ENCODE results near the gene POMGNT2. TPM values are rescaled to one million over a fixed set of nuclear protein-coding genes. Genes with fewer than 3 reads are reported as not detected.
"Not testable (repeated sequence)": the region's sequence is repeated elsewhere in the genome, so short reads cannot be mapped to it uniquely, and the experiment has no call there.

POMGNT2 gene
- total RNA-seq, 1 donor, result 10.1 TPM

GRCh38 chr3:43073836-43074220, 32.1 kb downstream of the POMGNT2 start:
- no peaks in the 10 kb centered on the region for H3K9me3 ChIP-seq (ENCODE audit: low read depth, low read length)
- H3K27me3 ChIP-seq (ENCODE audit: insufficient read depth, low read length), result no peaks in the 10 kb centered on the region
- no peaks in the 10 kb centered on the region for H3K36me3 ChIP-seq (ENCODE audit: insufficient read depth, low read length)
- no peaks in the 10 kb centered on the region for H3K4me1 ChIP-seq (ENCODE audit: insufficient read depth, low read length)
- TF ChIP-seq CTCF (IDR thresholded peaks at IDR 0.05; ENCODE audit: extremely low read depth, low read depth, low read length), result no peak
- no peak for DNase-seq (ENCODE audit: insufficient read length, low spot score, missing footprints)
- no peak overlapping the region for H3K27ac ChIP-seq (ENCODE audit: low read depth, low read length)
- H3K79me2 ChIP-seq (ENCODE audit: insufficient read depth, low read length), result no peaks in the 10 kb centered on the region
- H2AFZ ChIP-seq (ENCODE audit: low read length), result no peak overlapping the region
- no peak overlapping the region for H3K4me2 ChIP-seq (ENCODE audit: insufficient read depth, low read length)
- no peaks in the 10 kb centered on the region for H4K20me1 ChIP-seq (ENCODE audit: insufficient read depth, low read length)
- H3K4me3 ChIP-seq (ENCODE audit: insufficient read depth, low read length), result no peak overlapping the region

GRCh38 chr3:43073116-43073835, 32.6 kb downstream of the POMGNT2 start:
- no peak overlapping the region for H3K4me2 ChIP-seq (ENCODE audit: insufficient read depth, low read length)
- peak; percentile 61 for DNase-seq (ENCODE audit: insufficient read length, low spot score, missing footprints)
- H4K20me1 ChIP-seq (ENCODE audit: insufficient read depth, low read length), result no peaks in the 10 kb centered on the region
- no peaks in the 10 kb centered on the region for H3K36me3 ChIP-seq (ENCODE audit: insufficient read depth, low read length)
- H3K27ac ChIP-seq (ENCODE audit: low read depth, low read length), result no peak overlapping the region
- no peaks in the 10 kb centered on the region for H3K9me3 ChIP-seq (ENCODE audit: low read depth, low read length)
- no peaks in the 10 kb centered on the region for H3K27me3 ChIP-seq (ENCODE audit: insufficient read depth, low read length)
- no peak overlapping the region for H3K4me3 ChIP-seq (ENCODE audit: insufficient read depth, low read length)
- no peak overlapping the region for H2AFZ ChIP-seq (ENCODE audit: low read length)
- H3K79me2 ChIP-seq (ENCODE audit: insufficient read depth, low read length), result no peaks in the 10 kb centered on the region
- no peak for TF ChIP-seq CTCF (IDR thresholded peaks at IDR 0.05; ENCODE audit: extremely low read depth, low read depth, low read length)
- H3K4me1 ChIP-seq (ENCODE audit: insufficient read depth, low read length), result no peaks in the 10 kb centered on the region

- no peak for DNase-seq (ENCODE audit: insufficient read length, low spot score, missing footprints)
- Histone ChIP-seq H3K36me3 (ENCODE audit: insufficient read depth, low read length) (no peaks in the 10 kb centered on the region), H3K79me2 (ENCODE audit: insufficient read depth, low read length) (no peaks in the 10 kb centered on the region), H3K27me3 (ENCODE audit: insufficient read depth, low read length) (no peaks in the 10 kb centered on the region), H2AFZ (ENCODE audit: low read length) (no peak overlapping the region), H3K4me3 (ENCODE audit: insufficient read depth, low read length) (no peak overlapping the region), H3K4me2 (ENCODE audit: insufficient read depth, low read length) (no peak overlapping the region), H4K20me1 (ENCODE audit: insufficient read depth, low read length) (no peaks in the 10 kb centered on the region), H3K9me3 (ENCODE audit: low read depth, low read length) (no peaks in the 10 kb centered on the region), H3K27ac (ENCODE audit: low read depth, low read length) (no peak overlapping the region), H3K4me1 (ENCODE audit: insufficient read depth, low read length) (no peaks in the 10 kb centered on the region)
- TF ChIP-seq CTCF (IDR thresholded peaks at IDR 0.05; ENCODE audit: extremely low read depth, low read depth, low read length), result no peak
These were observed 33.5 kb downstream of the POMGNT2 start for GRCh38 chr3:43072361-43072760.

GRCh38 chr3:43071313-43071893, 34.5 kb downstream of the POMGNT2 start:
- Histone ChIP-seq H3K4me2 (ENCODE audit: insufficient read depth, low read length) (no peak overlapping the region), H3K36me3 (ENCODE audit: insufficient read depth, low read length) (no peaks in the 10 kb centered on the region), H2AFZ (ENCODE audit: low read length) (no peak overlapping the region), H3K79me2 (ENCODE audit: insufficient read depth, low read length) (no peaks in the 10 kb centered on the region), H3K4me1 (ENCODE audit: insufficient read depth, low read length) (no peaks in the 10 kb centered on the region), H4K20me1 (ENCODE audit: insufficient read depth, low read length) (no peaks in the 10 kb centered on the region), H3K27ac (ENCODE audit: low read depth, low read length) (no peak overlapping the region), H3K9me3 (ENCODE audit: low read depth, low read length) (no peaks in the 10 kb centered on the region), H3K4me3 (ENCODE audit: insufficient read depth, low read length) (no peak overlapping the region), H3K27me3 (ENCODE audit: insufficient read depth, low read length) (no peaks in the 10 kb centered on the region)
- no peak for DNase-seq (ENCODE audit: insufficient read length, low spot score, missing footprints)
- peak; percentile 49 for TF ChIP-seq CTCF (IDR thresholded peaks at IDR 0.05; ENCODE audit: extremely low read depth, low read depth, low read length)

- H3K27ac ChIP-seq (ENCODE audit: low read depth, low read length); H3K79me2 ChIP-seq (ENCODE audit: insufficient read depth, low read length); H4K20me1 ChIP-seq (ENCODE audit: insufficient read depth, low read length); H3K4me2 ChIP-seq (ENCODE audit: insufficient read depth, low read length); H3K4me3 ChIP-seq (ENCODE audit: insufficient read depth, low read length); H3K36me3 ChIP-seq (ENCODE audit: insufficient read depth, low read length); H3K27me3 ChIP-seq (ENCODE audit: insufficient read depth, low read length); H3K4me1 ChIP-seq (ENCODE audit: insufficient read depth, low read length); H2AFZ ChIP-seq (ENCODE audit: low read length); H3K9me3 ChIP-seq (ENCODE audit: low read depth, low read length); DNase-seq (ENCODE audit: insufficient read length, low spot score, missing footprints): not testable (repeated sequence)
These were observed 35.2 kb downstream of the POMGNT2 start for GRCh38 chr3:43070670-43071069.
